Astrocyte (in vitro differentiated cells and primary cell): ENCODE measurements around the gene ENOX1. TPM values are rescaled to one million over a fixed set of nuclear protein-coding genes. Genes with fewer than 3 reads are reported as not detected.

ENCODE experiments used
- DNase-seq: peaks from one replicate; pipeline ENCODE4 v3.0.0-alpha.2; 2010; ENCODE audit warnings: low read depth
- FAIRE-seq: peaks from 2 replicates; lab custom pipeline; 2011; peaks lifted over from hg19 to GRCh38; lab: Jason Lieb, UNC
- H2AFZ ChIP-seq: 2 replicates; pipeline ENCODE4 v1.6.0; 2012; ENCODE audit warnings: low read depth, low read length, inconsistent platforms
- H3K27ac ChIP-seq: 2 replicates; pipeline ENCODE4 v1.5.1; 2011; ENCODE audit warnings: low read depth, low read length, inconsistent platforms
- H3K27me3 ChIP-seq: 2 replicates; pipeline ENCODE4 v1.6.0; 2011; ENCODE audit warnings: low read length, inconsistent platforms; ENCODE audit not compliant: insufficient read depth
- H3K36me3 ChIP-seq: 2 replicates; pipeline ENCODE4 v1.5.1; 2011; ENCODE audit warnings: low read length, inconsistent platforms; ENCODE audit not compliant: insufficient read depth
- H3K4me1 ChIP-seq: 2 replicates; pipeline ENCODE4 v1.5.1; 2011; ENCODE audit warnings: low read length, inconsistent platforms; ENCODE audit not compliant: insufficient read depth
- H3K4me2 ChIP-seq: 2 replicates; pipeline ENCODE4 v1.6.0; 2012; ENCODE audit warnings: low read length, inconsistent platforms
- H3K4me3 ChIP-seq: 2 replicates; pipeline ENCODE4 v1.5.1; 2011; ENCODE audit warnings: low read depth, mild to moderate bottlenecking, low read length, inconsistent platforms; ENCODE audit not compliant: insufficient read depth
- H3K79me2 ChIP-seq: 2 replicates; pipeline ENCODE4 v1.6.0; 2012; ENCODE audit warnings: mild to moderate bottlenecking, low read length, inconsistent platforms; ENCODE audit not compliant: insufficient read depth
- H3K9ac ChIP-seq: 2 replicates; pipeline ENCODE4 v1.6.0; 2012; ENCODE audit warnings: mild to moderate bottlenecking, low read length, inconsistent platforms
- H3K9me3 ChIP-seq: 2 replicates; pipeline ENCODE4 v1.5.1; 2012; ENCODE audit warnings: low read depth, mild to moderate bottlenecking, low read length, inconsistent platforms; ENCODE audit not compliant: insufficient read depth
- H4K20me1 ChIP-seq: 2 replicates; pipeline ENCODE4 v1.6.0; 2012; ENCODE audit warnings: low read length, inconsistent platforms; ENCODE audit not compliant: insufficient read depth
- H3K27ac Mint-ChIP-seq: one replicate; pipeline ENCODE4 v1.8.0; 2021; ENCODE audit warnings: mild to moderate bottlenecking, mixed read lengths; ENCODE audit not compliant: unreplicated experiment
- H3K27me3 Mint-ChIP-seq: one replicate; pipeline ENCODE4 v1.8.0; 2021; ENCODE audit warnings: low read depth, mixed read lengths; ENCODE audit not compliant: unreplicated experiment
- H3K36me3 Mint-ChIP-seq: one replicate; pipeline ENCODE4 v1.8.0; 2021; ENCODE audit warnings: low read depth, mixed read lengths; ENCODE audit not compliant: unreplicated experiment
- H3K4me1 Mint-ChIP-seq: one replicate; pipeline ENCODE4 v1.8.0; 2021; ENCODE audit warnings: low read depth, mixed read lengths; ENCODE audit not compliant: unreplicated experiment
- H3K4me3 Mint-ChIP-seq: one replicate; pipeline ENCODE4 v1.8.0; 2021; ENCODE audit warnings: mild to moderate bottlenecking, moderate library complexity, mixed read lengths; ENCODE audit not compliant: unreplicated experiment
- H3K9me3 Mint-ChIP-seq: one replicate; pipeline ENCODE4 v1.8.0; 2021; ENCODE audit warnings: mild to moderate bottlenecking, mixed read lengths; ENCODE audit not compliant: unreplicated experiment
- EZH2 ChIP-seq: IDR thresholded peaks from 2 replicates; pipeline ENCODE4 v1.6.1; 2012; ENCODE audit warnings: mild to moderate bottlenecking, low read length, inconsistent platforms; ENCODE audit not compliant: insufficient read depth
- total RNA-seq: library from RNA; stranded (reverse); gene quantifications from 2 replicates; pipeline ENCODE4 v1.2.1, GENCODE V29; 2021
- TF ChIP-seq, protein P1 (sequence below): IDR thresholded peaks from 2 replicates; pipeline ENCODE4 v1.5.1; 2011; ENCODE audit warnings: low read depth, mild to moderate bottlenecking, inconsistent platforms, low read length, moderate library complexity; ENCODE audit not compliant: insufficient read depth

ENOX1 gene
- total RNA-seq, 1 donor from 2014 or later, result 2.3 TPM

DNA sequence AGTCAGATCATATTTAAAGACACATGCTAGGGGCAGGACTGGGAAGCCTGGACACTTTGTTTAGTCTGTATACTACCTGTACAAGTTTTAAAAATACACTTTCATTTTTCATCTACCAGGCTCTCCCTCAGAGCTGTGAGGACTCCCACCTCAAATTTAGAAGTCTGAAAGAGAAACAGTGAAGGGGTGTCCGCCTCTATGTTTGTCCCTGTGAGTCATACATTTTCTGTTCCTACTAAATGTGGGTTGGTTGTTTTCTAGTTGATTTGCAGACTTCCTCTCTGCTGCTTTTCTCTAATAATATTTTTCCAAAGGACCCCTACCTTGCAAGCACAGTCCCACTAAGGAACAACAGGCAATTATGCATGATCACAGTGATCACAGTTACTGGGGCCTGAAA lies 110.5 kb downstream of the ENOX1 start:
- H3K4me1 Mint-ChIP-seq, result peaks cover 10% of the 10 kb centered on the region
- Histone ChIP-seq H3K4me2 (no peak overlapping the region), H3K9me3 (no peaks in the 10 kb centered on the region), H3K27me3 (no peaks in the 10 kb centered on the region), H3K36me3 (no peaks in the 10 kb centered on the region), H3K9ac (no peak overlapping the region), H4K20me1 (no peaks in the 10 kb centered on the region), H3K79me2 (no peaks in the 10 kb centered on the region), H3K4me3 (no peak overlapping the region), H3K27ac (no peak overlapping the region), H2AFZ (no peak overlapping the region), H3K4me1 (no peaks in the 10 kb centered on the region)
- DNase-seq, result no peak
- no peaks in the 10 kb centered on the region for H3K36me3 Mint-ChIP-seq
- no peak overlapping the region for H3K27ac Mint-ChIP-seq
- H3K4me3 Mint-ChIP-seq, result no peak overlapping the region
- no peak for TF ChIP-seq EZH2
- TF ChIP-seq, protein P1, sequence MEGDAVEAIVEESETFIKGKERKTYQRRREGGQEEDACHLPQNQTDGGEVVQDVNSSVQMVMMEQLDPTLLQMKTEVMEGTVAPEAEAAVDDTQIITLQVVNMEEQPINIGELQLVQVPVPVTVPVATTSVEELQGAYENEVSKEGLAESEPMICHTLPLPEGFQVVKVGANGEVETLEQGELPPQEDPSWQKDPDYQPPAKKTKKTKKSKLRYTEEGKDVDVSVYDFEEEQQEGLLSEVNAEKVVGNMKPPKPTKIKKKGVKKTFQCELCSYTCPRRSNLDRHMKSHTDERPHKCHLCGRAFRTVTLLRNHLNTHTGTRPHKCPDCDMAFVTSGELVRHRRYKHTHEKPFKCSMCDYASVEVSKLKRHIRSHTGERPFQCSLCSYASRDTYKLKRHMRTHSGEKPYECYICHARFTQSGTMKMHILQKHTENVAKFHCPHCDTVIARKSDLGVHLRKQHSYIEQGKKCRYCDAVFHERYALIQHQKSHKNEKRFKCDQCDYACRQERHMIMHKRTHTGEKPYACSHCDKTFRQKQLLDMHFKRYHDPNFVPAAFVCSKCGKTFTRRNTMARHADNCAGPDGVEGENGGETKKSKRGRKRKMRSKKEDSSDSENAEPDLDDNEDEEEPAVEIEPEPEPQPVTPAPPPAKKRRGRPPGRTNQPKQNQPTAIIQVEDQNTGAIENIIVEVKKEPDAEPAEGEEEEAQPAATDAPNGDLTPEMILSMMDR, result no peak
- H3K27me3 Mint-ChIP-seq, result no peaks in the 10 kb centered on the region
- peaks cover 2% of the 10 kb centered on the region for H3K9me3 Mint-ChIP-seq
- no peak for FAIRE-seq

DNA sequence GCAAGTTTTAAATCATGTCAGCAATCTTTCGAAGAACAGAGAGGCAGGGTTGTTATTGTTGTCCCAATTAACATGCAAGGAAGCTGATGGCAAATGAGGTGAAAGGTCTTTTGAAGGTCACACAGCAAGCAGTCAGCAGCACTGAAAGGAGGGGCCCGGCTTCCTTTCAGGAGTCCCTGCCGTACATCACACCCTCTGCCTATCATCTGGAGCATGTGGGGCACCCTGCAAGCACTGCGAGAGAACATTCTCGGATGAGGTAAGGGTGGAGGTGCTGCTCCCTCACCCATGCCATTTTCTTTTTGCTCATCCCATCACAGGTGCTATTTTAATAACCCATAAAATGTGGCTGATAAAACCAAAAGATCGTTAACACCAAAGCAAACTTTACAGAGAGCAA lies 111.2 kb downstream of the ENOX1 start:
- no peaks in the 10 kb centered on the region for H3K9me3 ChIP-seq
- no peak for FAIRE-seq

DNA sequence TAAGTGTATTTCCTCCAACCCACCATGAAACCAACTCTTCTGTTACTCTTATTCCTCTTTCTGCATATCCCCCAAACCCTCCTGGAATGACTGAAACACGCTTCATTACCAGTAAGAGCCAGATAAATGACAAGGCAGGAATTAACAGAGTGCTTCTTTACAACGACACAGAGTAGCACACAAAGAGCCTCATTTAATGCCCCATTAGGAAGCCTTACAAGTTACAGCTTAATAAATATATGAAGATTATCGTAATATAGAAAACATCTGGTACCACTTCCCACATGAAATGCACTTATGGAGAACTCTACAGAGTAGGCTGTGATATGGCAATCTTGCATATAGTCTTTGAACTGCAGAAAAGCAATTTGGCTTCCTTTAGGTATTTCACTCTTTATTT lies 116.8 kb downstream of the ENOX1 start:
- peaks cover 2% of the 10 kb centered on the region for H3K9me3 Mint-ChIP-seq
- H3K36me3 Mint-ChIP-seq, result no peaks in the 10 kb centered on the region
- H3K4me3 Mint-ChIP-seq, result no peak overlapping the region
- no peaks in the 10 kb centered on the region for H3K27me3 Mint-ChIP-seq
- no peak overlapping the region for H3K27ac Mint-ChIP-seq
- Histone ChIP-seq H3K79me2 (no peaks in the 10 kb centered on the region), H4K20me1 (no peaks in the 10 kb centered on the region), H3K27ac (no peak overlapping the region), H3K36me3 (no peaks in the 10 kb centered on the region), H2AFZ (no peak overlapping the region), H3K9me3 (no peaks in the 10 kb centered on the region), H3K4me1 (peaks cover under 1% of the 10 kb centered on the region), H3K4me2 (no peak overlapping the region), H3K27me3 (no peaks in the 10 kb centered on the region), H3K4me3 (no peak overlapping the region), H3K9ac (no peak overlapping the region)
- DNase-seq (no peak), FAIRE-seq (no peak)
- no peak for TF ChIP-seq EZH2
- TF ChIP-seq, protein P1, result no peak
- peaks cover 5% of the 10 kb centered on the region for H3K4me1 Mint-ChIP-seq

More for the DNA sequence above, 111.2 kb downstream of the ENOX1 start:
- Mint-ChIP-seq H3K36me3 (no peaks in the 10 kb centered on the region), H3K4me3 (no peak overlapping the region), H3K27ac (no peak overlapping the region), H3K4me1 (peaks cover 10% of the 10 kb centered on the region), H3K9me3 (peaks cover 2% of the 10 kb centered on the region), H3K27me3 (no peaks in the 10 kb centered on the region)
- Histone ChIP-seq H3K36me3 (no peaks in the 10 kb centered on the region), H3K79me2 (no peaks in the 10 kb centered on the region), H2AFZ (no peak overlapping the region), H3K27ac (no peak overlapping the region), H3K4me3 (no peak overlapping the region), H3K4me2 (no peak overlapping the region), H3K4me1 (no peaks in the 10 kb centered on the region), H3K9ac (no peak overlapping the region), H4K20me1 (no peaks in the 10 kb centered on the region), H3K27me3 (no peaks in the 10 kb centered on the region)
- no peak for DNase-seq
- TF ChIP-seq, protein P1, result no peak
- no peak for TF ChIP-seq EZH2
